Endothelial cell of umbilical vein (primary cell): ENCODE measurements around the gene TPM3. TPM values are rescaled to one million over a fixed set of nuclear protein-coding genes. Genes with fewer than 3 reads are reported as not detected.

ENCODE experiments used
- BruUV-seq: library from RNA; stranded (reverse); fragments of 400-500 nt; replicated peaks from 2 replicates; lab custom pipeline; 2021; lab: Mats Ljungman, UMichigan
- CTCF ChIA-PET: fragments of 300-600, 350-600 bp; sonication (Branson Sonifier 250); formaldehyde crosslinking; loops from one replicate; lab custom pipeline; 2021; ENCODE audit warnings: antibody characterized with exemption, inconsistent platforms; lab: Charles Lee
- POLR2A ChIA-PET: fragments of 300-600, 350-600 bp; sonication (Branson Sonifier 250); formaldehyde crosslinking; loops from one replicate; lab custom pipeline; 2021; ENCODE audit warnings: antibody characterized with exemption, inconsistent platforms; lab: Charles Lee
- DNase-seq: peaks from one replicate; pipeline ENCODE4 v3.0.0-alpha.2; 2011; ENCODE audit warnings: low read depth, low spot score
- FAIRE-seq: peaks from 2 replicates; lab custom pipeline; 2011; peaks lifted over from hg19 to GRCh38; lab: Jason Lieb, UNC
- H2AFZ ChIP-seq: 2 replicates; pipeline ENCODE4 v1.6.0; 2012; ENCODE audit warnings: low read depth, low read length, control low read depth, inconsistent platforms
- H3K27ac ChIP-seq: 2 replicates; pipeline ENCODE4 v1.5.1; 2011; ENCODE audit warnings: low read depth, mild to moderate bottlenecking, control low read depth, low read length, moderate library complexity; ENCODE audit not compliant: insufficient read depth
- H3K27me3 ChIP-seq, 2 experiments: 2 replicates each; pipeline versions ENCODE4 v1.6.0 to v1.6.1; 2011; ENCODE audit warnings: low read length in 2 of 2, mixed read lengths in 1 of 2; ENCODE audit not compliant: control insufficient read depth in 2 of 2, insufficient read depth in 2 of 2
- H3K36me3 ChIP-seq, 2 experiments: 2 replicates in 1 of 2; 3 replicates in 1 of 2; pipeline ENCODE4 v1.5.1; 2011; ENCODE audit warnings: low read length in 2 of 2, mild to moderate bottlenecking in 1 of 2, moderate library complexity in 1 of 2; ENCODE audit not compliant: control insufficient read depth in 2 of 2, insufficient read depth in 2 of 2; ENCODE audit errors: extremely low read depth in 1 of 2
- H3K4me1 ChIP-seq: 3 replicates; pipeline ENCODE4 v1.5.1; 2011; ENCODE audit warnings: mild to moderate bottlenecking, low read length; ENCODE audit not compliant: control insufficient read depth, insufficient read depth; ENCODE audit errors: extremely low read depth
- H3K4me2 ChIP-seq: 2 replicates; pipeline ENCODE4 v1.6.1; 2011; ENCODE audit warnings: low read length, control low read depth, mixed read lengths; ENCODE audit not compliant: insufficient read depth
- H3K4me3 ChIP-seq, 3 experiments: fragments of 200-600 bp in 1 of 3; sonication (generic), shearing (Covaris generic) in 1 of 3; replicated peaks in 1 of 3; 2 replicates each; pipeline ENCODE4 v1.5.1; 2011 to 2016; ENCODE audit warnings: control low read depth in 3 of 3, low read length in 3 of 3, mild to moderate bottlenecking in 2 of 3, inconsistent platforms in 1 of 3, low read depth in 1 of 3, moderate library complexity in 1 of 3; ENCODE audit not compliant: insufficient read depth in 1 of 3
- H3K79me2 ChIP-seq: 2 replicates; pipeline ENCODE4 v1.6.0; 2012; ENCODE audit warnings: low read length, inconsistent platforms; ENCODE audit not compliant: control insufficient read depth, insufficient read depth
- H3K9ac ChIP-seq: replicated peaks from 2 replicates; pipeline ENCODE3; 2011; ENCODE audit warnings: low read length, control low read depth; ENCODE audit not compliant: insufficient read depth; ENCODE audit errors: extremely low read depth
- H3K9me1 ChIP-seq: replicated peaks from 3 replicates; pipeline ENCODE4 v1.6.0; 2011; ENCODE audit warnings: mild to moderate bottlenecking, low read length; ENCODE audit not compliant: control insufficient read depth, insufficient read depth; ENCODE audit errors: extremely low read depth
- H3K9me3 ChIP-seq: replicated peaks from 2 replicates; pipeline ENCODE4 v1.5.1; 2012; ENCODE audit warnings: low read length, inconsistent platforms; ENCODE audit not compliant: control insufficient read depth, insufficient read depth
- H4K20me1 ChIP-seq: replicated peaks from 2 replicates; pipeline ENCODE3; 2011; ENCODE audit warnings: mild to moderate bottlenecking, low read length; ENCODE audit not compliant: control insufficient read depth, insufficient read depth; ENCODE audit errors: extremely low read depth
- FOS ChIP-seq: IDR thresholded peaks from 2 replicates; pipeline ENCODE4 v1.6.1; 2011; ENCODE audit warnings: mild to moderate bottlenecking, low read length, moderate library complexity, borderline replicate concordance; ENCODE audit not compliant: insufficient read depth
- GATA2 ChIP-seq: IDR thresholded peaks from 2 replicates; pipeline ENCODE4 v1.7.0; 2011; ENCODE audit warnings: low read depth, mild to moderate bottlenecking, moderate library complexity, mixed read lengths, low read length; ENCODE audit not compliant: insufficient read length, insufficient read depth
- MYC ChIP-seq: IDR thresholded peaks from one replicate; pipeline ENCODE4 v1.6.1; 2011; ENCODE audit warnings: mild to moderate bottlenecking, low read depth, low read length
- POLR2A ChIP-seq: IDR thresholded peaks from 2 replicates; pipeline ENCODE4 v1.6.1; 2012; ENCODE audit warnings: low read depth, mild to moderate bottlenecking, control low read depth, low read length
- POLR2AphosphoS5 ChIP-seq: IDR thresholded peaks from 2 replicates; pipeline ENCODE4 v1.6.1; 2012; ENCODE audit warnings: low read depth, mild to moderate bottlenecking, control low read depth, low read length, moderate library complexity; ENCODE audit not compliant: insufficient read depth
- dilution Hi-C: fragments of 300-500 bp; cut with MboI; formaldehyde crosslinking; loops from one replicate; pipeline ENCODE4 v1.15.0; 2019; ENCODE audit warnings: low sequenced_read_pairs; ENCODE audit not compliant: extremely low pct_ligation_motif_present
- intact Hi-C: fragments of 100-400 bp; cut with micrococcal nuclease; formaldehyde crosslinking; loops from one replicate; pipeline ENCODE4 v1.10.0; 2022
- polyA plus RNA-seq, 4 experiments: library from polyadenylated mRNA; depleted of rRNA in 3 of 4; stranded (reverse) in 3 of 4; unstranded in 1 of 4; fragments of >200 nt; gene quantifications; 2 replicates each; pipeline versions ENCODE4 v1.2.1 to v1.2.3, GENCODE V29; 2011 to 2012; ENCODE audit warnings: missing spikeins in 1 of 4
- total RNA-seq: library from RNA; stranded (reverse); gene quantifications from 2 replicates; pipeline ENCODE4 v1.2.3, GENCODE V29; 2021

The TPM3 gene
- total and polyA plus RNA-seq, 2 donors (not counting 3 experiments of a cell fraction or from before 2014, with no cell fraction given), result 395 to 927 TPM

GRCh38 chr1:154170547-154171222 lies 21.2 kb downstream of the TPM3 start:
- intact Hi-C loops, result no loop called here
- Histone ChIP-seq H3K79me2 (peaks cover 82% of the 10 kb centered on the region), H4K20me1 (peaks cover 9% of the 10 kb centered on the region), H3K27ac (no peak overlapping the region), H3K9ac (no peak overlapping the region), H3K36me3 (peaks cover 57 to 63% of the 10 kb centered on the region in 2 experiments), H3K4me2 (no peak overlapping the region), H3K4me3 (no peak overlapping the region), H2AFZ (no peak overlapping the region), H3K4me1 (peaks cover 2% of the 10 kb centered on the region), H3K27me3 (no peaks in the 10 kb centered on the region), H3K9me1 (no peaks in the 10 kb centered on the region), H3K9me3 (no peaks in the 10 kb centered on the region)
- no TSS peak for BruUV-seq
- dilution Hi-C loops, result no loop called here
- TF ChIP-seq MYC, result no peak
- TF ChIP-seq FOS, result no peak
- no peak for TF ChIP-seq POLR2AphosphoS5
- TF ChIP-seq GATA2, result no peak
- no peak for TF ChIP-seq POLR2A
- no peak for DNase-seq
- no peak for FAIRE-seq
- POLR2A ChIA-PET, result no interaction called here
- CTCF ChIA-PET, result no interaction called here

GRCh38 chr1:154167461-154167860 lies 24.4 kb downstream of the TPM3 start:
- POLR2A ChIA-PET, result no interaction called here
- H3K4me3 ChIP-seq, result no peak overlapping the region
- intact Hi-C loops, result no loop called here
- no peaks in the 10 kb centered on the region for H3K9me3 ChIP-seq
- CTCF ChIA-PET, result no interaction called here
- no peaks in the 10 kb centered on the region for H3K27me3 ChIP-seq
- BruUV-seq, result no TSS peak
- H3K9ac ChIP-seq, result no peak overlapping the region
- dilution Hi-C loops, result no loop called here
- peaks cover 52 to 67% of the 10 kb centered on the region in 2 experiments for H3K36me3 ChIP-seq
- H3K4me2 ChIP-seq, result no peak overlapping the region
- H3K79me2 ChIP-seq, result peaks cover 77% of the 10 kb centered on the region
- no peak for FAIRE-seq
- H4K20me1 ChIP-seq, result peaks cover 6% of the 10 kb centered on the region
- H3K4me1 ChIP-seq, result no peaks in the 10 kb centered on the region
- no peaks in the 10 kb centered on the region for H3K9me1 ChIP-seq
- TF ChIP-seq POLR2A (no peak), GATA2 (no peak), POLR2AphosphoS5 (peak; percentile 1)
- no peak overlapping the region for H3K27ac ChIP-seq
- H2AFZ ChIP-seq, result no peak overlapping the region
- no peak for DNase-seq
